KBM-7 (cell line): ENCODE measurements around the gene ZGLP1.
A peak's percentile ranks its signal among the peaks of the same experiment; 100 is the strongest.

Experiments
- DNase-seq: peaks from one replicate; pipeline ENCODE4 v3.0.0-alpha.2; 2015
- in situ Hi-C: fragments of 300-500 bp; cut with MboI; formaldehyde crosslinking; loops from 2 replicates; pipeline ENCODE4 v1.14.3; 2020; ENCODE audit warnings: low sequenced_read_pairs, low pct_unique_long_range_greater_than_20kb, mixed read lengths

The ZGLP1 gene

GRCh38 chr19:10295847-10296591 is 13.6 kb downstream of the ZGLP1 start:
- in situ Hi-C loops, result no loop called here

GRCh38 chr19:10295305-10295846 is 14.2 kb downstream of the ZGLP1 start:
- in situ Hi-C loops, result no loop called here
- DNase-seq, result no peak

More at GRCh38 chr19:10295847-10296591, 13.6 kb downstream of the ZGLP1 start:
- no peak for DNase-seq

GRCh38 chr19:10294368-10294697 is 15.3 kb downstream of the ZGLP1 start:
- in situ Hi-C loops, result no loop called here
- no peak for DNase-seq

- no peak for DNase-seq
- in situ Hi-C loops, result no loop called here
These were observed 15.8 kb downstream of the ZGLP1 start for GRCh38 chr19:10293637-10294367.

- DNase-seq, result no peak
- in situ Hi-C loops, result no loop called here
These were observed 16.6 kb downstream of the ZGLP1 start for GRCh38 chr19:10292789-10293636.

GRCh38 chr19:10292206-10292788 is 17.3 kb downstream of the ZGLP1 start:
- peak; percentile 67 for DNase-seq
- in situ Hi-C loops, result no loop called here

- no peak for DNase-seq
- in situ Hi-C loops, result no loop called here
These were observed 17.9 kb downstream of the ZGLP1 start for GRCh38 chr19:10291554-10292205.

- DNase-seq, result peak; percentile 65
- in situ Hi-C loops, result no loop called here
These were observed 18.6 kb downstream of the ZGLP1 start for GRCh38 chr19:10290876-10291553.

GRCh38 chr19:10290357-10290875 is 19.2 kb downstream of the ZGLP1 start:
- DNase-seq, result peak; percentile 34
- in situ Hi-C loops, result no loop called here

- in situ Hi-C loops, result no loop called here
- peak; percentile 53 for DNase-seq
These were observed 19.7 kb downstream of the ZGLP1 start, which contains the start of gene ICAM5 for GRCh38 chr19:10289836-10290356. Gene ICAM5, plus strand, starts transcription at chr19:10289952. Its CDS starts 92 bp downstream, at chr19:10290044.

GRCh38 chr19:10289167-10289835 is 20.3 kb downstream of the ZGLP1 start:
- DNase-seq, result peak; percentile 94
- in situ Hi-C loops, result no loop called here

GRCh38 chr19:10288662-10289166 is 20.9 kb downstream of the ZGLP1 start:
- DNase-seq, result peak; percentile 87
- in situ Hi-C loops, result no loop called here

- in situ Hi-C loops, result no loop called here
- peak; percentile 92 for DNase-seq
These were observed 22.5 kb downstream of the ZGLP1 start, which contains the start of gene ICAM4 for GRCh38 chr19:10286803-10287737. Gene ICAM4, plus strand, starts transcription at chr19:10286955. Its CDS starts 58 bp downstream, at chr19:10287013.

- in situ Hi-C loops, result no loop called here
- peak; percentile 40 for DNase-seq
These were observed 24.2 kb downstream of the ZGLP1 start for GRCh38 chr19:10285393-10285792.

- in situ Hi-C loops, result no loop called here
- DNase-seq, result no peak
These were observed 24.7 kb downstream of the ZGLP1 start for GRCh38 chr19:10284960-10285278.
